GM10248 (cell line): ENCODE results near the gene S100A11.

Source experiments
- CTCF ChIA-PET: fragments of 300-600 bp; sonication (Branson Sonifier 250); formaldehyde crosslinking; extraction: SDS; loops from one replicate; lab custom pipeline; 2021; ENCODE audit warnings: antibody characterized with exemption; lab: Yijun Ruan, JAX
- POLR2A ChIA-PET: fragments of 350-650 bp; sonication (Branson Sonifier 250); formaldehyde crosslinking; extraction: SDS; loops from one replicate; lab custom pipeline; 2020; ENCODE audit warnings: antibody characterized with exemption; lab: Yijun Ruan, JAX
- DNase-seq: peaks from one replicate; pipeline ENCODE4 v3.0.0; 2012; ENCODE audit errors: extremely low spot score
- CTCF ChIP-seq: IDR thresholded peaks from 2 replicates; pipeline ENCODE4 v1.5.1; 2012; ENCODE audit warnings: mild to moderate bottlenecking, low read depth; ENCODE audit errors: extremely low read depth, missing control alignments, control extremely low read depth

The S100A11 gene

GRCh38 chr1:152042030-152042429, 5.2 kb upstream of the S100A11 start:
- ChIA-PET CTCF (interaction anchor here (1.0 to 8.8 kb wide), 6 partner anchors 10 to 416 kb away, joined by 3 to 42 read pairs (median 4); no protein-coding TSS in a partner anchor), POLR2A (no interaction called here)
- no peak for DNase-seq
- TF ChIP-seq CTCF = no peak

DNA sequence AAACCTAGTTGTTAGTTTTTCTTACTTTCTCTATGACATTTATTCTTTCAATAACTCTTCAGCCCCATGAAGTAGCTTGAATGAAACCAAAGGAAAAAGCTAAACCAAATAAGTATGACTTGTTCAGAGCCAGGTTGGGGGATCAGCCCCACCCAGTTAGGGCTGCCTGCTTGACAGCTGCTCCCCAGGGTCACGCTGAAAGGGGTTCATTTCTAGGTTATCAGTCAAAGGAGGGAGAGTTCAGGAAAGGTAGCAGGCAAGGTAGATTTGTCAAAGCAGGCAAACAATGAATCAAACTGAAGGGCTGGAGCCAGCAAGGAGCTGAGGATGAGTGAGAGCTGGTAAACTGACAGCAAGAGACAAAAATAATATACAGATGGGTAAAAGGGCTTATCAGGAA, 3.1 kb upstream of the S100A11 start:
- no peak for TF ChIP-seq CTCF
- POLR2A ChIA-PET = interaction anchor here (0.6 kb wide), 1 partner anchor 51 kb away, joined by 3 read pairs; no protein-coding TSS in a partner anchor
- CTCF ChIA-PET = interaction anchor here (1.2 to 8.8 kb wide), 5 partner anchors 8 to 418 kb away, joined by 3 to 42 read pairs (median 5); no protein-coding TSS in a partner anchor
- DNase-seq = no peak

- no peak for DNase-seq
- ChIA-PET CTCF (interaction anchor here (1.2 to 8.8 kb wide), 5 partner anchors 9 to 419 kb away, joined by 3 to 42 read pairs (median 5); no protein-coding TSS in a partner anchor), POLR2A (no interaction called here)
- TF ChIP-seq CTCF = no peak
Measured at GRCh38 chr1:152039461-152039860, 2.7 kb upstream of the S100A11 start.

GRCh38 chr1:152038871-152039270, 2.1 kb upstream of the S100A11 start:
- CTCF ChIA-PET = interaction anchor here (0.8 to 8.8 kb wide), 3 partner anchors 9 to 419 kb away, joined by 3 to 42 read pairs (median 4); no protein-coding TSS in a partner anchor
- no peak for DNase-seq
- TF ChIP-seq CTCF = no peak
- POLR2A ChIA-PET = no interaction called here

- POLR2A ChIA-PET = no interaction called here
- TF ChIP-seq CTCF = no peak
- DNase-seq = no peak
- CTCF ChIA-PET = interaction anchor here (0.8 to 8.8 kb wide), 11 partner anchors 13 to 423 kb away, joined by 3 to 42 read pairs (median 7); no protein-coding TSS in a partner anchor
Measured at GRCh38 chr1:152035539-152036266, 1.1 kb downstream of the S100A11 start.

GRCh38 chr1:152034654-152035538, 1.9 kb downstream of the S100A11 start:
- peak; percentile 36 for TF ChIP-seq CTCF
- DNase-seq = peak; percentile 70
- ChIA-PET CTCF (interaction anchor here (0.6 to 8.8 kb wide), 23 partner anchors 10 to 423 kb away, joined by 3 to 42 read pairs (median 5); no protein-coding TSS in a partner anchor), POLR2A (no interaction called here)
